Stimulated activated CD4-positive, alpha-beta T cell treated with anti-CD3 and anti-CD28 coated beads, Interleukin-12 subunit alpha, Interleukin-12 subunit beta, amount 100 ng/mL, for 4 hours (primary cell): ENCODE data around the gene ETS1.

Experiments
- DNase-seq: peaks from one replicate; pipeline ENCODE4 v3.0.0-alpha.2; 2020

ETS1 gene

GRCh38 chr11:128532572-128533091 is 54.7 kb downstream of the ETS1 start:
- no peak for DNase-seq

GRCh38 chr11:128532016-128532571 is 55.3 kb downstream of the ETS1 start:
- no peak for DNase-seq

GRCh38 chr11:128531588-128531987 is 55.8 kb downstream of the ETS1 start:
- no peak for DNase-seq

GRCh38 chr11:128530118-128531074 is 57.0 kb downstream of the ETS1 start:
- no peak for DNase-seq

- no peak for DNase-seq
These were observed 59.1 kb downstream of the ETS1 start for GRCh38 chr11:128528294-128528693.

GRCh38 chr11:128527046-128527445 is 60.3 kb downstream of the ETS1 start:
- DNase-seq: no peak

- no peak for DNase-seq
These were observed 61.7 kb downstream of the ETS1 start for GRCh38 chr11:128525411-128526243.

- DNase-seq: no peak
These were observed 63.2 kb downstream of the ETS1 start for GRCh38 chr11:128524172-128524571.

- no peak for DNase-seq
These were observed 63.7 kb downstream of the ETS1 start for GRCh38 chr11:128523641-128524040.

- peak; percentile 61 for DNase-seq
These were observed 64.3 kb downstream of the ETS1 start for GRCh38 chr11:128522943-128523518.

- peak; percentile 87 for DNase-seq
These were observed 65.1 kb downstream of the ETS1 start for GRCh38 chr11:128522055-128522942.

- DNase-seq: no peak
These were observed 65.7 kb downstream of the ETS1 start for GRCh38 chr11:128521682-128522054.

GRCh38 chr11:128520888-128521681 is 66.3 kb downstream of the ETS1 start:
- DNase-seq: no peak

GRCh38 chr11:128520206-128520887 is 67.0 kb downstream of the ETS1 start:
- no peak for DNase-seq

GRCh38 chr11:128519338-128519737 is 68.0 kb downstream of the ETS1 start:
- DNase-seq: no peak

GRCh38 chr11:128518493-128519207 is 68.7 kb downstream of the ETS1 start:
- DNase-seq: no peak

- no peak for DNase-seq
These were observed 69.7 kb downstream of the ETS1 start for GRCh38 chr11:128517451-128518230.

- no peak for DNase-seq
These were observed 70.5 kb downstream of the ETS1 start for GRCh38 chr11:128516886-128517285.
